ENCODE data around the gene COPA. TPM values are rescaled to one million over a fixed set of nuclear protein-coding genes. Genes with fewer than 3 reads are reported as not detected.

The COPA gene
- total and polyA plus RNA-seq, 10 donors: 41.3 to 181 (median 117) TPM

GRCh38 chr1:160366731-160367515, 23.9 kb upstream of the COPA start, which contains the start of gene NHLH1:
TSS of gene NHLH1 (plus strand) at chr1:160367071. CDS start at chr1:160370732, 3,661 bp downstream.
- no peak within 1 kb of the TSS for H3K27ac ChIP-seq
- intact Hi-C loops (cut with DNase I; ENCODE audit: low total_unique reads): no loop called here
- H3K36me3 ChIP-seq: no peaks in the 10 kb centered on the region
- H3K27me3 ChIP-seq (replicated peaks in 1 of 7): peaks cover 0 to 13% (median 0%) of the 10 kb centered on the region in 7 donors
- no peaks in the 10 kb centered on the region for H3K4me1 ChIP-seq
- no peaks in the 10 kb centered on the region for H3K9me3 ChIP-seq
- WGBS, 5 donors: 75 to 90% (median 81%) methylated on average over 10 to 15 of the region's 15 CpGs
- no peak within 1 kb of the TSS for H3K4me3 ChIP-seq
- no peak for DNase-seq
- TF ChIP-seq POLR2AphosphoS5 (IDR thresholded peaks at IDR 0.05) (no peak), POLR2A (IDR thresholded peaks at IDR 0.05) (no peak), CTCF (IDR thresholded peaks at IDR 0.05 in 8 of 11, conservative IDR thresholded peaks at IDR 0.05 in 3 of 11) (no peak)

GRCh38 chr1:160365325-160365724, 22.3 kb upstream of the COPA start:
- DNase-seq: no peak
- no peak for TF ChIP-seq POLR2AphosphoS5 (IDR thresholded peaks at IDR 0.05)
- TF ChIP-seq POLR2A (IDR thresholded peaks at IDR 0.05): no peak
- TF ChIP-seq CTCF (IDR thresholded peaks at IDR 0.05 in 8 of 11, conservative IDR thresholded peaks at IDR 0.05 in 3 of 11): no peak

DNA sequence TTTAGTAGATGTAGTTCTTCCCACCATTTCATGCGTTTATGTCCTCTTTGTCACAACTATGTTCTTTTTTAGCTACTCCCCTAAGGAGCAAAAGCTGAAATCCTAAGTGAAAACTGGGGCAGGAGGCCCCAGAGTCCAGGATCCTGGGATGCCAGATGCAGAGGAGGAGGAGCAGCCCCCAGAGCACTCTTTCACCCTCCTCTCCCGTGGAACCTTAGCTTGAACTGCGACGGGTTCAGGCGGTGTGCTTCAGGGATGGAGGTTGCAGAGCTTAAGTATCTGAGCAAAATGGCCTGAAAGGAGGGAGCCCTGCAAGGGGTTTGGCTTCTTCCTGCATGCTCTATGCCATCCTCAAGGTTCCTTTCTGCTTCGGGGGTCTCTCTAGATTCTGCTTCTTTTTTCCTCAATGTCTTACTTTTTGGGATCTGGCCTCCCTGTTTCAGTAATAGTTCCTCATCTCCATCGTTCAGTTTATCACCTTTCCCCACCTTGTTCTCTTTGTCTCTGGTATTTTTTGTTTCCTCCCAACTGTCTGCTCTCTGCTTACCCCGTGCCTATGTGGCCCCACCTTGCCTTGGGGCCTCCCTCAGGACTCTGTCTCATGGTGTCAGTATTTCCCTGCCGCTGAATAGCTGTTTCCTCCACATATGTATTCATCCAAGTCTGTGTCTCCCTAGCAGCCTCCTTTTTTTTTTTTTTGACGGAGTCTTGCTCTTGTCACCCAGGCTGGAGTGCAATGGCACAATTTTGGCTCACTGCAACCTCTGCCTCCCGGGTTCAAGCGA, 21.1 kb upstream of the COPA start:
- no peaks in the 10 kb centered on the region for H3K9me3 ChIP-seq
- no peaks in the 10 kb centered on the region for H3K4me1 ChIP-seq
- H3K27ac ChIP-seq: no peak overlapping the region
- DNase-seq: no peak
- H3K27me3 ChIP-seq (replicated peaks in 1 of 7): no peaks in the 10 kb centered on the region
- intact Hi-C loops (cut with DNase I; ENCODE audit: low total_unique reads): no loop called here
- peaks cover 0 to 25% (median 16%) of the 10 kb centered on the region in 6 donors for H3K36me3 ChIP-seq
- no peak overlapping the region for H3K4me3 ChIP-seq
- 73 to 83% (median 79%) methylated on average over 12 of the region's 12 CpGs for WGBS, 5 donors
- TF ChIP-seq POLR2AphosphoS5 (IDR thresholded peaks at IDR 0.05) (no peak), POLR2A (IDR thresholded peaks at IDR 0.05) (no peak), CTCF (IDR thresholded peaks at IDR 0.05 in 8 of 11, conservative IDR thresholded peaks at IDR 0.05 in 3 of 11) (no peak)

More at GRCh38 chr1:160365325-160365724, 22.3 kb upstream of the COPA start:
- intact Hi-C loops (cut with DNase I; ENCODE audit: low total_unique reads): no loop called here
- 90 to 100% (median 100%) methylated on average over 1 of the region's 1 CpG for WGBS, 5 donors
- Histone ChIP-seq H3K4me3 (no peak overlapping the region), H3K4me1 (no peaks in the 10 kb centered on the region), H3K27me3 (replicated peaks in 1 of 7) (peaks cover 0 to under 1% (median 0%) of the 10 kb centered on the region in 7 donors), H3K27ac (no peak overlapping the region), H3K9me3 (no peaks in the 10 kb centered on the region), H3K36me3 (peaks cover 0 to 14% (median 4%) of the 10 kb centered on the region in 6 donors)

DNA sequence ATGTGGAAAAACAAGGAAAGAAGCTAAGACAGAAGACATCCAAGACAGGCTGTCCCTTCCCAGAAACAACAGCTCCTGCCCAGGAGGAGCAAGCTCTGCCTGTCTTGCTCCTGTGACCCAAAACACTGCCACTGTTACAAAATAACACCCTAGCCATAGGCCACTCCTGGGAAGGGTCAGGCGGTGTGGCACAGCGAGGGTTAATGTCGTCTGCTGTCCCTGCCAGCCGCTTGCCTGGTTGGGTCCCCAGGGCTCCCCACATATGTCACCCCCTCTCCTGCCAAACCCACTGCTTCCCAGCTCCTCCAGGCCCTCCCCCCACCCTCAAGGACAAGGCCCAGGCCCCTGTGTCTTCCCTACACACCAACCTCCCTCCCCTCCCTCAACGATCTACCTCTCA, 20.0 kb upstream of the COPA start:
- Histone ChIP-seq H3K36me3 (peaks cover 3 to 37% (median 25%) of the 10 kb centered on the region in 6 donors), H3K27ac (no peak overlapping the region), H3K4me1 (no peaks in the 10 kb centered on the region), H3K9me3 (no peaks in the 10 kb centered on the region), H3K27me3 (replicated peaks in 1 of 7) (no peaks in the 10 kb centered on the region), H3K4me3 (no peak overlapping the region)
- WGBS, 5 donors: 61 to 75% (median 74%) methylated on average over 5 of the region's 5 CpGs
- intact Hi-C loops (cut with DNase I; ENCODE audit: low total_unique reads): no loop called here
- TF ChIP-seq POLR2A (IDR thresholded peaks at IDR 0.05) (no peak), POLR2AphosphoS5 (IDR thresholded peaks at IDR 0.05) (no peak), CTCF (IDR thresholded peaks at IDR 0.05 in 8 of 11, conservative IDR thresholded peaks at IDR 0.05 in 3 of 11) (no peak)
- no peak for DNase-seq
